Neural cell (in vitro differentiated cells): ENCODE measurements around the gene FKRP. TPM values are rescaled to one million over a fixed set of nuclear protein-coding genes. Genes with fewer than 3 reads are reported as not detected.
"Not testable (repeated sequence)": the region's sequence is repeated elsewhere in the genome, so short reads cannot be mapped to it uniquely, and the experiment has no call there.

ENCODE experiments used
- H2AFZ ChIP-seq: fragments of 200-600, 300-800 bp; sonication (generic), shearing (Covaris generic); 2 replicates; pipeline ENCODE4 v1.6.0; 2014; ENCODE audit warnings: low read depth, mild to moderate bottlenecking, antibody characterized with exemption, low read length, moderate library complexity
- H3F3A ChIP-seq: fragments of 200-600 bp; shearing (Covaris generic); 2 replicates; pipeline ENCODE4 v1.6.1; 2016; ENCODE audit warnings: mild to moderate bottlenecking, moderate library complexity, mixed read lengths, antibody characterized with exemption, low read length; ENCODE audit not compliant: insufficient read depth, poor library complexity, severe bottlenecking
- H3K27ac ChIP-seq: fragments of 200-600, 300-800 bp; sonication (generic), shearing (Covaris generic); 2 replicates; pipeline ENCODE4 v1.5.1; 2014; ENCODE audit warnings: mild to moderate bottlenecking, low read length, moderate library complexity
- H3K27me3 ChIP-seq: fragments of 300-800, 200-600 bp; sonication (generic), shearing (Covaris generic); 2 replicates; pipeline ENCODE4 v1.6.0; 2014; ENCODE audit warnings: mild to moderate bottlenecking, low read depth, low read length, moderate library complexity; ENCODE audit not compliant: insufficient read depth
- H3K36me3 ChIP-seq: fragments of 300-800, 200-600 bp; sonication (generic), shearing (Covaris generic); 2 replicates; pipeline ENCODE4 v1.5.1; 2014; ENCODE audit warnings: mild to moderate bottlenecking, antibody characterized with exemption, low read length, moderate library complexity; ENCODE audit not compliant: insufficient read depth
- H3K4me2 ChIP-seq: fragments of 300-800, 200-600 bp; sonication (generic), shearing (Covaris generic); 2 replicates; pipeline ENCODE4 v1.6.0; 2014; ENCODE audit warnings: mild to moderate bottlenecking, low read length
- H3K4me3 ChIP-seq: fragments of 300-800, 200-600 bp; sonication (generic), shearing (Covaris generic); 2 replicates; pipeline ENCODE4 v1.5.1; 2014; ENCODE audit warnings: mild to moderate bottlenecking, low read length, moderate library complexity
- H3K79me2 ChIP-seq: fragments of 200-600 bp; shearing (Covaris generic); replicated peaks from 2 replicates; pipeline ENCODE4 v1.6.0; 2014; ENCODE audit warnings: mild to moderate bottlenecking, low read length, moderate library complexity; ENCODE audit not compliant: insufficient read depth
- H3K9ac ChIP-seq: fragments of 300-800, 200-600 bp; sonication (generic), shearing (Covaris generic); 2 replicates; pipeline ENCODE4 v1.6.1; 2016; ENCODE audit warnings: mild to moderate bottlenecking, low read length, mixed read lengths
- H3K9me2 ChIP-seq: fragments of 200-600 bp; shearing (Covaris generic); 2 replicates; pipeline ENCODE4 v1.6.1; 2016; ENCODE audit warnings: mild to moderate bottlenecking, low read length, mixed read lengths; ENCODE audit not compliant: insufficient read depth
- H3K9me3 ChIP-seq: fragments of 200-600, 300-800 bp; sonication (generic), shearing (Covaris generic); 2 replicates; pipeline ENCODE4 v1.6.1; 2016; ENCODE audit warnings: mild to moderate bottlenecking, mixed run types, low read length, moderate library complexity, mixed read lengths
- H4K20me1 ChIP-seq: fragments of 200-600 bp; shearing (Covaris generic); 2 replicates; pipeline ENCODE4 v1.6.1; 2016; ENCODE audit warnings: mild to moderate bottlenecking, mixed run types; ENCODE audit not compliant: insufficient read depth
- EP300 ChIP-seq: fragments of 450-650 bp; conservative IDR thresholded peaks from 2 replicates; pipeline ENCODE4 v1.6.1; 2014; ENCODE audit warnings: antibody characterized with exemption, mild to moderate bottlenecking, moderate library complexity; ENCODE audit not compliant: poor library complexity, severe bottlenecking
- EZH2 ChIP-seq: fragments of 200-600, 300-800 bp; shearing (Covaris generic), sonication (generic); IDR thresholded peaks from 2 replicates; pipeline ENCODE4 v1.6.1; 2014; ENCODE audit warnings: antibody characterized with exemption, low read length, borderline replicate concordance, mild to moderate bottlenecking; ENCODE audit not compliant: insufficient read depth, poor library complexity, severe bottlenecking
- MXI1 ChIP-seq: fragments of 450-650 bp; conservative IDR thresholded peaks from 2 replicates; pipeline ENCODE4 v1.6.1; 2014; ENCODE audit warnings: antibody characterized with exemption, mild to moderate bottlenecking; ENCODE audit not compliant: poor library complexity, severe bottlenecking
- POLR2AphosphoS5 ChIP-seq: IDR thresholded peaks from 2 replicates; pipeline ENCODE4 v1.6.1; 2012
- RAD21 ChIP-seq: fragments of 450-650 bp; conservative IDR thresholded peaks from 2 replicates; pipeline ENCODE4 v1.6.1; 2014; ENCODE audit warnings: antibody characterized with exemption, mild to moderate bottlenecking, moderate library complexity
- SMC3 ChIP-seq: fragments of 450-650 bp; conservative IDR thresholded peaks from 2 replicates; pipeline ENCODE4 v1.6.1; 2014; ENCODE audit warnings: antibody characterized with exemption, mild to moderate bottlenecking, moderate library complexity; ENCODE audit not compliant: poor library complexity
- TAF1 ChIP-seq: IDR thresholded peaks from 2 replicates; pipeline ENCODE4 v1.6.1; 2012; ENCODE audit warnings: low read depth
- polyA plus RNA-seq: library from polyadenylated mRNA; depleted of rRNA; stranded (reverse); fragments of >200 nt; gene quantifications from 2 replicates; pipeline ENCODE4 v1.2.3, GENCODE V29; 2014
- TF ChIP-seq, protein P1 (sequence below): fragments of 450-650 bp; IDR thresholded peaks from 2 replicates; pipeline ENCODE4 v1.5.1; 2014; ENCODE audit warnings: antibody characterized with exemption, mild to moderate bottlenecking, moderate library complexity; ENCODE audit not compliant: poor library complexity, severe bottlenecking
- TF ChIP-seq, protein P2 (sequence below): IDR thresholded peaks from 2 replicates; pipeline ENCODE4 v1.6.1; 2012; ENCODE audit warnings: borderline replicate concordance

Gene FKRP
- polyA plus RNA-seq, 1 donor from 2014 or later = 27.8 TPM

DNA sequence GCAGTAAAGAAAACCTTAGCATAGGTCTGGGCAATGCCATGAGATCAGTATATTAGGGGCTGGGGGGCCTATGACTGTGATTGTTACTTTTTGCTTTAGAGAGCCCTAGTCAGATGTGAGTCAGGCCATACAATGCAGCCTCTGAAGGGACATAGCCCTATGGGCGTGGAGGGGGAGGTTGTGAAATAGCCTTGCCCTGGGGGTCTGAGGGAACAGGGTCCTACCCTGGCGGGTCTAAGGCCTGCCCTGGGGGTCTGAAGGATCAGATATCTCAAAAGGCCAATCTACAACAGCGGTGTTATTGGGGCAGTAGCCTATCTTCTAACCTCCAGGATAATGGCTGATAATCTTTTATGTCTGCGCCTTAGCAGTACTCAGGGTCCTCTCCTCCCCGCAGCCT, 56.3 kb downstream of the FKRP start:
- no peak overlapping the region for H3K27ac ChIP-seq
- H2AFZ ChIP-seq = no peak overlapping the region
- no peaks in the 10 kb centered on the region for H3K9me3 ChIP-seq
- no peaks in the 10 kb centered on the region for H4K20me1 ChIP-seq
- no peak overlapping the region for H3K4me2 ChIP-seq
- TF ChIP-seq SMC3 (no peak), TAF1 (no peak), POLR2AphosphoS5 (no peak), MXI1 (no peak), EZH2 (no peak), RAD21 (no peak), EP300 (no peak)
- TF ChIP-seq, protein P1, sequence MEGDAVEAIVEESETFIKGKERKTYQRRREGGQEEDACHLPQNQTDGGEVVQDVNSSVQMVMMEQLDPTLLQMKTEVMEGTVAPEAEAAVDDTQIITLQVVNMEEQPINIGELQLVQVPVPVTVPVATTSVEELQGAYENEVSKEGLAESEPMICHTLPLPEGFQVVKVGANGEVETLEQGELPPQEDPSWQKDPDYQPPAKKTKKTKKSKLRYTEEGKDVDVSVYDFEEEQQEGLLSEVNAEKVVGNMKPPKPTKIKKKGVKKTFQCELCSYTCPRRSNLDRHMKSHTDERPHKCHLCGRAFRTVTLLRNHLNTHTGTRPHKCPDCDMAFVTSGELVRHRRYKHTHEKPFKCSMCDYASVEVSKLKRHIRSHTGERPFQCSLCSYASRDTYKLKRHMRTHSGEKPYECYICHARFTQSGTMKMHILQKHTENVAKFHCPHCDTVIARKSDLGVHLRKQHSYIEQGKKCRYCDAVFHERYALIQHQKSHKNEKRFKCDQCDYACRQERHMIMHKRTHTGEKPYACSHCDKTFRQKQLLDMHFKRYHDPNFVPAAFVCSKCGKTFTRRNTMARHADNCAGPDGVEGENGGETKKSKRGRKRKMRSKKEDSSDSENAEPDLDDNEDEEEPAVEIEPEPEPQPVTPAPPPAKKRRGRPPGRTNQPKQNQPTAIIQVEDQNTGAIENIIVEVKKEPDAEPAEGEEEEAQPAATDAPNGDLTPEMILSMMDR = no peak
- H3K4me3 ChIP-seq = no peak overlapping the region
- H3K79me2 ChIP-seq = no peaks in the 10 kb centered on the region
- H3K36me3 ChIP-seq = no peaks in the 10 kb centered on the region
- no peaks in the 10 kb centered on the region for H3F3A ChIP-seq
- H3K9me2 ChIP-seq = no peaks in the 10 kb centered on the region
- no peaks in the 10 kb centered on the region for H3K27me3 ChIP-seq
- H3K9ac ChIP-seq = no peak overlapping the region

DNA sequence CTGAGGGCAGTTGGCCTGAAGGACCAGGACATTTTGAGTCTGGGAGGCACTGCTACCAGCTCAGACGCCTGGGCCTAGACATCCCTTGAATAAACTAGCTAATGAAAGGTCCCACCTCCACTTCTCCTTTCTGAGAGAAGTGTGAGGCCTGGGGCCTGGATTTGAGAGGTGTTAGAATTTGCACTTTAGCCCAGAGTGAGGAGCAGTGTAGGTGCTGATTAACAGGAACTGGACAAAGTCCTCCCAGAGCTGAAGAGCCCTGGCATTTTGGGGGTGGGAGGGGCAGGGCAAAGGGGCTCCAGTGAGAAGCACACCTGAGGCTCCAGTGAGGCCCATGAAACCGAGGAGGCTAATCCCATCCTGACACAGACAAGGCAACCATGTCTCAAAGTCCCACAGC, 57.7 kb downstream of the FKRP start:
- Histone ChIP-seq H3K79me2 (no peaks in the 10 kb centered on the region), H3K9me2 (no peaks in the 10 kb centered on the region), H3K27me3 (no peaks in the 10 kb centered on the region), H3K9ac (no peak overlapping the region), H3K27ac (no peak overlapping the region), H4K20me1 (no peaks in the 10 kb centered on the region), H3K9me3 (no peaks in the 10 kb centered on the region), H3K36me3 (no peaks in the 10 kb centered on the region), H3K4me3 (no peak overlapping the region), H3K4me2 (no peak overlapping the region), H3F3A (no peaks in the 10 kb centered on the region), H2AFZ (no peak overlapping the region)
- no peak for TF ChIP-seq TAF1
- no peak for TF ChIP-seq SMC3

DNA sequence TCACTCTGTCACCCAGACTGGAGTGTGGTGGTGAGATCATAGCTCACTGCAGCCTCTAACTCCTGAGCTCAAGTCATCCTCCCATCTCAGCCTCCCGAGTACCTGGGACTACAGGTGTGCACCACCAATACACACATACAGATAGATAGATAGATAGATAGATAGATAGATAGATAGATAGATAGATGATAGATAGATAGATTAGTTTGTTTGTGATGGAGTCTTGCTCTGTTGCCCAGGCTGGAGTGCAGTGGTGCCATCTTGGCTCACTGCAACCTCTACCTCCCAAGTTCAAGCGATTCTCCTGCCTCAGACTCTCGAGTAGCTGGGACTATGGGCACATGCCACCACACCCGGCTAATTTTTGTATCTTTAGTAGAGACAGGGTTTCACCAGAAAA, 58.6 kb downstream of the FKRP start:
- not testable (repeated sequence) for H3K27me3 ChIP-seq, H3K9me2 ChIP-seq, H3K79me2 ChIP-seq, H3K4me3 ChIP-seq, H3K4me2 ChIP-seq, H3K27ac ChIP-seq, H3K36me3 ChIP-seq, H3K9ac ChIP-seq, H3K9me3 ChIP-seq, H4K20me1 ChIP-seq, H2AFZ ChIP-seq, H3F3A ChIP-seq

DNA sequence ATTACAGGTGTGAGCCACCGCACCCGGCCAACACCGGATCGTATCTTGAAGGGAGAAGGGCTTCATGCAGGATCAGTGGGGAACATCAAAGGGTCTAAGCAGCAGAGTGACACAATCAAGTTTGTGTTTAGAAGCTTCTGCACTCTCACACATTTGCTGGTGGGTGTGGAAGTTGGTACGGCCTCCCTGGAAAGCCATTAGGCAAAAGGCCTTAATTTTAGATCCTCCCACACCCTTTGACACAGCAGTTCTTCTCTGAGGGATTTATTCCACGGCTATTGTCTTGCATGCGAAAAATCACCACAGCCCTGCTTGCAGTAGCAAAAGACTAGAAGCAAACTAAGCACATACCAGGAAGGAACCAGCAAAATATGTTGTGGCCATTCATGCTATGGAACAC, 60.8 kb downstream of the FKRP start:
- TF ChIP-seq TAF1 = no peak
- TF ChIP-seq EZH2 = no peak
- TF ChIP-seq, protein P2, sequence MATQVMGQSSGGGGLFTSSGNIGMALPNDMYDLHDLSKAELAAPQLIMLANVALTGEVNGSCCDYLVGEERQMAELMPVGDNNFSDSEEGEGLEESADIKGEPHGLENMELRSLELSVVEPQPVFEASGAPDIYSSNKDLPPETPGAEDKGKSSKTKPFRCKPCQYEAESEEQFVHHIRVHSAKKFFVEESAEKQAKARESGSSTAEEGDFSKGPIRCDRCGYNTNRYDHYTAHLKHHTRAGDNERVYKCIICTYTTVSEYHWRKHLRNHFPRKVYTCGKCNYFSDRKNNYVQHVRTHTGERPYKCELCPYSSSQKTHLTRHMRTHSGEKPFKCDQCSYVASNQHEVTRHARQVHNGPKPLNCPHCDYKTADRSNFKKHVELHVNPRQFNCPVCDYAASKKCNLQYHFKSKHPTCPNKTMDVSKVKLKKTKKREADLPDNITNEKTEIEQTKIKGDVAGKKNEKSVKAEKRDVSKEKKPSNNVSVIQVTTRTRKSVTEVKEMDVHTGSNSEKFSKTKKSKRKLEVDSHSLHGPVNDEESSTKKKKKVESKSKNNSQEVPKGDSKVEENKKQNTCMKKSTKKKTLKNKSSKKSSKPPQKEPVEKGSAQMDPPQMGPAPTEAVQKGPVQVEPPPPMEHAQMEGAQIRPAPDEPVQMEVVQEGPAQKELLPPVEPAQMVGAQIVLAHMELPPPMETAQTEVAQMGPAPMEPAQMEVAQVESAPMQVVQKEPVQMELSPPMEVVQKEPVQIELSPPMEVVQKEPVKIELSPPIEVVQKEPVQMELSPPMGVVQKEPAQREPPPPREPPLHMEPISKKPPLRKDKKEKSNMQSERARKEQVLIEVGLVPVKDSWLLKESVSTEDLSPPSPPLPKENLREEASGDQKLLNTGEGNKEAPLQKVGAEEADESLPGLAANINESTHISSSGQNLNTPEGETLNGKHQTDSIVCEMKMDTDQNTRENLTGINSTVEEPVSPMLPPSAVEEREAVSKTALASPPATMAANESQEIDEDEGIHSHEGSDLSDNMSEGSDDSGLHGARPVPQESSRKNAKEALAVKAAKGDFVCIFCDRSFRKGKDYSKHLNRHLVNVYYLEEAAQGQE = no peak
- TF ChIP-seq, protein P1 = no peak
- no peak for TF ChIP-seq RAD21
- no peak for TF ChIP-seq MXI1
- no peak for TF ChIP-seq POLR2AphosphoS5
- no peak for TF ChIP-seq EP300
- TF ChIP-seq SMC3 = no peak
- H4K20me1 ChIP-seq = no peaks in the 10 kb centered on the region
- H3K9me3 ChIP-seq = no peaks in the 10 kb centered on the region
- no peaks in the 10 kb centered on the region for H3K36me3 ChIP-seq
- H3K79me2 ChIP-seq = no peaks in the 10 kb centered on the region
- no peak overlapping the region for H2AFZ ChIP-seq
- H3K9ac ChIP-seq = no peak overlapping the region
- no peak overlapping the region for H3K4me2 ChIP-seq
- no peak overlapping the region for H3K27ac ChIP-seq
- no peaks in the 10 kb centered on the region for H3K27me3 ChIP-seq
- no peaks in the 10 kb centered on the region for H3F3A ChIP-seq
- H3K4me3 ChIP-seq = no peak overlapping the region
- H3K9me2 ChIP-seq = no peaks in the 10 kb centered on the region
